HG03439 (cell line): ENCODE data around the gene IFNA6.
"Not testable (repeated sequence)": the region's sequence is repeated elsewhere in the genome, so short reads cannot be mapped to it uniquely, and the experiment has no call there.

Experiments
- ATAC-seq: cut with Tn5 transposase; IDR thresholded peaks from one replicate; pipeline ENCODE4 v1.9.1; 2021; ENCODE audit warnings: mild to moderate bottlenecking, moderate library complexity; ENCODE audit not compliant: unreplicated experiment

Gene IFNA6

GRCh38 chr9:21350787-21351186 is at the start of gene IFNA6:
Gene IFNA6, minus strand, starts transcription at chr9:21350887. Its CDS starts 0 bp downstream, at chr9:21350887.
- no peak for ATAC-seq

DNA sequence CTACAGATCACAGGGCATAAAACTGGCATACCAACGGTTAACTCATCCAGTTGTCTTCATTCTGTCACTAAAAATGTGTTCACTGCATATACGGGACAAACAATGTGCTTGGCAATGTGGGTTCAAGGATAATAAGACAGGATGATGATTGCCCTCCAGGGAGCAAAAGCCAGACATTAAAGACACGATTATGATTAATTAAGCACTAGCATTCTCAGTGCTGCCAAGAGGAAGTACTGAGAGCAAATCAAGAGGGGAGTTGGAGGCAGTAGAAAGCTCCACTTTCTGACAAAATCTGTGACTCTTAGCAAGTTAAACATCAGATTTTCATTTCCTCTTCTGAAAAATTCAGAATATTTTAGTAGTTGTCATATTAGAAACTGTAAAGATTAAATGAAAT is 49.3 kb upstream of the IFNA6 start:
- ATAC-seq: no peak

DNA sequence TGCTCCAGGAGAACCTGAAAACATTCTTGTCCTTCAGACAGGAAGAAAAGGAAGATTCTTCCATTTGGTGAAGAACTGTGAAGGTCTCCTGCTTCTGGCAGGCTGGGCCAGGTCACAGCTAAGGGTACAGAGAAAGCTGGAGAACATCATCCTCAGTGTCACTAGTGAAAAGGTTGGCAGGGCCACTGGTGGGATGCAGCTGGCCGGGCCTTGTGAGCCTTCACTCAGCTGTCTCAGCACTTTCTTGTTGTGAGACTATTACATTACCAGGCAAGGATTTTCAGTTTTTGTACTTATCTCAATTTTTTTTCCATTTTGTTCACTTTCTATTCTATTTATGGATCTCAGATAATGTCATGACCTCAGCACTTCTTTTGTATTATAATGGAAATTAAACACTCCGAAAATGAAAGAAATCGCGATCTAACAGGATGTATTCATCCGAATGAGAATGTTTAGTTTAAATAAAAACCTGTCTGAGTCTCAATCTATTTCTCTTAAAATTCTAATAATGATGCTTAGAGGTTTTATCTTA is 48.3 kb upstream of the IFNA6 start:
- ATAC-seq: no peak

GRCh38 chr9:21395778-21396717 is 45.4 kb upstream of the IFNA6 start:
- peak; percentile 70 for ATAC-seq

- peak; percentile 55 for ATAC-seq
Observed at GRCh38 chr9:21392270-21392669, 41.6 kb upstream of the IFNA6 start.

GRCh38 chr9:21385131-21385670 is 34.5 kb upstream of the IFNA6 start, which contains the start of gene IFNA2:
Gene IFNA2, minus strand, starts transcription at chr9:21385398. Its CDS starts 69 bp downstream, at chr9:21385329.
- ATAC-seq: no peak

- no peak for ATAC-seq
Observed at GRCh38 chr9:21383627-21384026, 32.9 kb upstream of the IFNA6 start.

GRCh38 chr9:21381448-21382339 is 31.0 kb upstream of the IFNA6 start:
- ATAC-seq: peak; percentile 99

GRCh38 chr9:21371467-21371866 is 20.8 kb upstream of the IFNA6 start:
- ATAC-seq: not testable (repeated sequence)

DNA sequence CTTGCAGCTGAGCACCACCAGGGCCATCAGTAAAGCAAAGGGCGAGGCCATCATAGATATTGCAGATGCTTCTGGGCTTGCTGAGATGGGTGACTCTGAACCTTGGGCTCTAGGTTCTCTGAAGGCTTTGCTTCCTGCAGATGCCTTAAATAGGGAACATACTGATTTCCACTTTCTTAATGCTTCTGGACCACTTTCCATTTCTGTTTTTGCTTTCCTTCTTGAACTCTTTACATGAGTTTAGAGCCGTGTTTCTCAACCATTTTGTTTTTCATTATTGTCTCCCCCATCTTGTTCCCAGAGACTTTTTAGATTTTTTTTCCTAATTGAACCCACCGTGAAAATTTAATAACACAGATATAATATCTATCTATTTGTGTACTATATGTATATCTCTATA is 17.3 kb upstream of the IFNA6 start, which contains the start of gene IFNA13:
Gene IFNA13, minus strand, starts transcription at position 101 of the 400 bp plus-strand sequence. Its CDS starts 47 bp downstream, at position 54.
- no peak for ATAC-seq

- ATAC-seq: not testable (repeated sequence)
Observed at GRCh38 chr9:21367169-21367568, 16.5 kb upstream of the IFNA6 start.

- no peak for ATAC-seq
Observed at GRCh38 chr9:21362287-21362686, 11.6 kb upstream of the IFNA6 start.

- ATAC-seq: peak; percentile 85
Observed at GRCh38 chr9:21357479-21358460, 7.1 kb upstream of the IFNA6 start.

GRCh38 chr9:21348430-21348970 is 2.2 kb downstream of the IFNA6 start:
- ATAC-seq: no peak

- no peak for ATAC-seq
Observed at GRCh38 chr9:21340735-21341134, 10.0 kb downstream of the IFNA6 start.

- ATAC-seq: no peak
Observed at GRCh38 chr9:21336457-21336856, 14.2 kb downstream of the IFNA6 start.

GRCh38 chr9:21334701-21335632 is 15.7 kb downstream of the IFNA6 start, which contains the start of gene KLHL9:
Gene KLHL9, minus strand, starts transcription at chr9:21335404. Its CDS starts 545 bp downstream, at chr9:21334859.
- ATAC-seq: peak; percentile 90

- no peak for ATAC-seq
Observed at GRCh38 chr9:21333226-21333625, 17.5 kb downstream of the IFNA6 start.
